ENCODE data around the gene TFIP11.

GRCh38 chr22:26466196-26466595 lies 46.1 kb downstream of the TFIP11 start:
- TF ChIP-seq, protein P1, sequence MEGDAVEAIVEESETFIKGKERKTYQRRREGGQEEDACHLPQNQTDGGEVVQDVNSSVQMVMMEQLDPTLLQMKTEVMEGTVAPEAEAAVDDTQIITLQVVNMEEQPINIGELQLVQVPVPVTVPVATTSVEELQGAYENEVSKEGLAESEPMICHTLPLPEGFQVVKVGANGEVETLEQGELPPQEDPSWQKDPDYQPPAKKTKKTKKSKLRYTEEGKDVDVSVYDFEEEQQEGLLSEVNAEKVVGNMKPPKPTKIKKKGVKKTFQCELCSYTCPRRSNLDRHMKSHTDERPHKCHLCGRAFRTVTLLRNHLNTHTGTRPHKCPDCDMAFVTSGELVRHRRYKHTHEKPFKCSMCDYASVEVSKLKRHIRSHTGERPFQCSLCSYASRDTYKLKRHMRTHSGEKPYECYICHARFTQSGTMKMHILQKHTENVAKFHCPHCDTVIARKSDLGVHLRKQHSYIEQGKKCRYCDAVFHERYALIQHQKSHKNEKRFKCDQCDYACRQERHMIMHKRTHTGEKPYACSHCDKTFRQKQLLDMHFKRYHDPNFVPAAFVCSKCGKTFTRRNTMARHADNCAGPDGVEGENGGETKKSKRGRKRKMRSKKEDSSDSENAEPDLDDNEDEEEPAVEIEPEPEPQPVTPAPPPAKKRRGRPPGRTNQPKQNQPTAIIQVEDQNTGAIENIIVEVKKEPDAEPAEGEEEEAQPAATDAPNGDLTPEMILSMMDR (IDR thresholded peaks at IDR 0.05): no peak
- no peak for TF ChIP-seq ZFX (IDR thresholded peaks at IDR 0.05; ENCODE audit: borderline replicate concordance)

Data from 22Rv1 (cell line).